CD1c-positive myeloid dendritic cell (primary cell): Measurements from ENCODE around the gene DYRK4.

ENCODE experiments used
- DNase-seq: peaks from one replicate; pipeline ENCODE4 v3.0.0-alpha.2; 2016; ENCODE audit errors: extremely low spot score

Gene DYRK4

DNA sequence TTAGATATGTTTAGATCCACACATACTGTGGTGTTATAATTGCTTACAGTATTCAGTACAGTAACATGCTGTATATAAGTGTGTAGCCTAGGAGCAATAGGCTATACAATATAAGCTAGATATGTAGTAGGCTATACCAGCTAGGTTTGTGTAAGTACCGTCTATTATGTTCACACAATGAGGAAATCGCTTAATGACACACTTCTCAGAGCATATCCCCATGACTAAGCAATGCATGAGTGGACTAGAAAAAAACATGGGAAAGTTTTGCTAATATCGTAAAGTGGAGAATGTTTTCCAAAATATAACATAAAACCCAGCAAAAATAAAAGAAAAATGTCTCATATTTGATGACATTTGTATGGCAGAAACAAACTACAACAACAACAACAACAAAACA, 59.5 kb downstream of the DYRK4 start:
- no peak for DNase-seq

DNA sequence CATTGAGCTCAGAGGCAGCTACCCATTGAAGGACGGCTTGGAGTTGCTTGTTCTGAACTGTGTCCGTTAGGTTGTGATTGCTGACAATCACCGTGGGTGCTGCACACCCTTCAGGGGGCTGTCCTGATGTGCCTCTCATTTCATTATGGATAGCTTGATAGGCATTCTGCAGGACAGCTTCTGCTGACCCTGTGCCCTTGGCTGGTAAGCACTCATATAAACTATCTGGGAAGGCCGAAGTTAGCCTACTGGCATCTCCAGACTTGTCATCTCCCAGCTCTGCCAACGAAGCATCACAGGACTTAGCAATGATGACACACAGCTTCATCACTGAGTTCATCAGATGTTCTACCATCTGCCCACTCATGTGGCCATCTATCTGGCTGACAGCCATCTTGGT, 64.5 kb downstream of the DYRK4 start:
- no peak for DNase-seq

DNA sequence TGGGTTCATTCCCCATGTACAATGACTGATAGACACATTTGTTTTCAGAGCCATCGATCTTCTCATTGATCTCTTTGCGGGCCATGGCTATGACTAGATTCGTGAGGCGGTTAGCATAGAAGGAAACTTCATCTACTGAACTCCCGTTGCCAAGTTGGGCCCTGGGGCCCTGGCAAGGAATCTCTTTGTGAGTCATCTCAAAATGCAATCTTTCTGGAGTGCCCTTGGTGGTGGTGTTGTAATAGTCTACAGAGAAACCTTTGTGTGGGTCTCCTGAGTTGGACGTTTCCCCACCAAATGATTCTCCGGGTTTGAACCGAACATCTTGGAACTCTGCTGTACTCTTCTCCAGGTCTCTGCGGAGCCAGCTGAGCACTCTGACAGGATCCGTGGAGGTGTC, 66.4 kb downstream of the DYRK4 start:
- no peak for DNase-seq

DNA sequence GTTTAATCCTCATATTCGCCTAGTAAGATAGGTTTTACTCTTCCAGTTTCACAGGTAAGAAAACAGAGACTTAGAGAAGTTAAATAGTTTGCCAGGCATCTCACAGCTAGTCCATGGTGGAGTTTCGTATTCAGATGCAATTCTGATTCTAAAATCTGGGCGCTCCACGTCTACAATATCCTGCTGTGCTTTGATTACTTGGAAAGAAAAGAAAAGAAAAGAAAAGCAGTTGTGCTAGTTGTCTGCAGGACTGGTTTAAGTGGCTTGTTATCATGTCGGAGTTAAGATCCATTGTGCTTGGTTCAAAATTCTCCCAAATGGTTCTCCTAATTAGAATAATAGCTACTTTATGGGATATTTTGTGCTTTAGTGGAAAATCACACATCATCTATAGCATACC, 68.3 kb downstream of the DYRK4 start:
- DNase-seq, result no peak

DNA sequence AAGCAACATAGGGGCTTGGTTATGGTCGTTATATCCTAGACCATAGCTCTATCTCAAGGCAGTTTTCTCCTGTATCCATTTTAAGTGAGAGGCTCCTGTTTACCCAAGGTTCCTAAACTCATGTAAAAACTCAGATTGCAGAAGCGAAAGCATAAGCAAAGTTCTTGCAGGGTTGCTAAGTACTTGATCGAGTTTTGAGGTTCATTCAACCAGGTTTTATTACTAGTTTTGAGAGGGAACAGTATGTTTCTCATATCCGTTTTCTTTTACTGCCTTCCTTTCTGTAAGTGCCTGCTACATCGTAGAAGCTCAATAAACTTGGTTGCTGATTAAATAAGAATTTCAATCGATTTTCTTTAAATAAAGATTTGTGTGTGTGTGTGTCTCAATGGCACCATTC, 81.7 kb downstream of the DYRK4 start:
- no peak for DNase-seq

DNA sequence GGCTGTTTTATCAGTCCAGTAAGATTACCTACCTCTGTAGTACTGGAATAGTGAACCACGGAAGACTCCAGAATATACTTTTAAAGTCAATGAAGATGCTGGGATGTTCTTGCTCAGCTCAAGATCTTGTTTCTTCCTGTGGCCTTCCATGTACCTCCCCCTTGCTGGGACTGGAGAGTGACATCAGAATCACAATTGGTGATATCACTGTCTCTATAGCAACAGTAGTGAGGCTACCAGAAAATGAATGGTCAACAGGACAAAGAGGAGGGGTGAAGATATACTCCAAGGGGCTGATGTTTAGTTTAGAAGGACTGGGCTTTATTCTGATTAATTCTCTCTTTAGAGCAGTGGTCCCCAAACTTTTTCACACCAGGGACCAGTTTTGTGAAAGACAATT, 83.0 kb downstream of the DYRK4 start:
- DNase-seq, result no peak

DNA sequence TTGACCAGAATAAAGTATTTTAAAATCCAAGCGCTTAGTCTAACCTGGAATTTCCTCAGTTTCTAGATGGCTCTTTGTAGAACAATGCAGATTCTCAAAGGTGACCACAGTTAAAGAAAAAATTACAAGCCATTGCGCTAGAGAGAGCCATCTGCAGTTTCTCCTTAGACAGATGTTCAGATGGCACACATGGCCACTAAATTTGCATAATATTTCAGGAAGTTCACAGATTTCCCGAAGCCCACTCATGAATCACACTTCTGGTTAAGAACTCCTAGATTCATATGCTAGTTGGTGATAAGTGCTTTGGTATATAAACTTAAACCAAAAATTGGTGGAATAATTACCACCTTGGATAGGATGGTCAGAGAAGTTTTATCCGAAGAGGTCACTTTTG, 86.1 kb downstream of the DYRK4 start:
- peak; percentile 75 for DNase-seq

DNA sequence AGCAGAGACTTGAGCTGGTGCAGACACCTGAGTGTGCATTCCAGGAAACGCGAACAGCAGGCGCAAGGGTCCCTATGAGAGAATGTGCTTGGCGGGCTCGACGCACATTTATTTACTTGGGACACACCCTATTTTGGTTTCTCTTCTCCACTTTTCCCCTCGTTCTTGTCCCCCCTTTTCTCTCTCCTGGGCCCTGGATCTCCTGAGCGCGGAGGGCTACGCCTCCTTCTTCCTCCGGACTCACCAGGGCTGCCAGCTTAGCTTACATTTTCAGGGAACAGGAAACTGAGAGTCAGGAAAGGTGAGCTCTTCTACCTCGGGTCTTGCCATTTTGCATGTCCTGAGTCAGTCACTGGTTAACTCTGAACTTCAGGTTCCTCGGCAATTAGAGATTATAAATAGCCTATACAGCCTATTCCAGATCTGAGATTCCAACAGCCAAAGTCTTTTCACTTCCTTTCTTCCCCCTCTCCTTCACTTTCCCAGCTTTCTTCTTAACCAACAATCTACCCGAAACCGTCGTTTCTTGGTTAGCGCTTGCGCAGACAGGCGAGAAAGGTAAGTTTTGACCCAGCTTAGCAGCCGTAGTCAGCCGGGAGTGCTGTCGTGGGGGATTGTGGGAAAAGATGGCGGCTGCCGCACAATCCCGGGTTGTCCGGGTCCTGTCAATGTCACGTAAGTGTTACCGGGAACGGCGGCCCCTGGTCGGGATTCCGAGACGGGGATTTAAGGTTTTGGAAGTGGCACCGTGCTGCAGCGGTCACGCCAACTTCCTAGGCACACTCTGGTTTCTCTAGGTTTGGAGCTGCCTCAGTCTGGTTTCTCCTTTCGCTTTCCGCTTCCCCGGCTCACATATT, 86.7 kb downstream of the DYRK4 start, which contains the start of the genes AKAP3 and NDUFA9:
AKAP3 (minus strand) TSS at position 551 of the 857 bp plus-strand sequence. CDS start 10,855 bp downstream, outside the sequence.
NDUFA9 (plus strand) TSS at position 614 of the 857 bp plus-strand sequence; CDS start at position 627, 13 bp downstream.
- DNase-seq, result peak; percentile 85

DNA sequence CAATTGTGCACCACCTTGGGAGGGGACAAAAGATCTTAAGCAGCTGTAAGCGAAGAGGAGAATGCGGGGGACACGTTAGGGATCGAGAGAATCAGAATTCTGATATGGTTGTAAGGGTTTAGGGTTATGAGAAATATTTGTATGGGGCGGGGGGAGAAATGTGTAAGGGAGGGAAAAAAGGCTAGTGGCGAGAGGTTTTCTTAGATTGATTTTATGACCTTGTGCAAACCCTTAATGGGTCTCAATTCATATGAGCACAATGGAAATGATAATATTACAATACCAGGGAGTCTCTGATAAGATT, 87.3 kb downstream of the DYRK4 start:
- DNase-seq, result no peak

DNA sequence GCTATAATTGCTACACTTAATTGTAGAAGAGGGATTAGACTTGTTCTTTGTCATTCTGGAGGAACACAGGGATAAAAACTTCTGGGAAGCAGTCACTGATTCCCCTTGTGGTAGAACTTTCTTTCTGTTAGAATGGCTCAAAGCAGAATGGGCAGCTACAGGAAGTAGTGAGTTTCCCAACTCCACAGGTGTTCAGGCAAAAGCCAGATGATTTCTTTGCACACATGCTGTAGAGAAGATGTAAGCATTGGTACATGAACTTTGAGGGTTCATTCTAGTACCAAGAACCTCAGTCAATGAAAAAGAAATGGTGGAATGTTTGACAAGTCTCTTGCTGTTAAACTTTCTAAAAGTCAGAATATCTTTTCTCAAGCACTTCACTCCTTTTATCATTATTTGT, 91.2 kb downstream of the DYRK4 start:
- no peak for DNase-seq

DNA sequence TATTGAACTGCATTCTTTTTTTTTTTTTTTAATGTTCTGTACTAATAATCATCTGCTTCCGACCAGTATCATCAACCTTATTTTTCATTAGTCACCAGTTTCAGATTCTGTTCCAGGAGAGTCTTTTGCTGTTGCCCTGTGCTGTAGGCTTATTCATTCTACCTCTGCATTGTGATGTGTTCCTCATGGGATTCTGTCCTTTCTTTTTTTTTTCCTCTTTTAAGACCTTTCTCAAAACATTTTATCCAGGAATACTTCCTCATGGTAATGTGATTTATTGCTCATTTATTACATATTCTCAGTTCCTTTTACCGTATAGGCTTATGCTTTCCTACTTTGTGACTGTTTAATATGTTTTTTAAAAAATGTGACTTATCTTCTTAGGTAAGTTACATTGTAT, 91.7 kb downstream of the DYRK4 start:
- DNase-seq, result no peak
